Measurements from ENCODE around the gene TPCN2. TPM values are rescaled to one million over a fixed set of nuclear protein-coding genes. Genes with fewer than 3 reads are reported as not detected.

Gene TPCN2
- total and polyA plus RNA-seq, 9 of the 15 experiments (the other 6 are each of a cell fraction or from before 2014, with no cell fraction given) = 0.66 to 10.2 (median 4.6) TPM

DNA sequence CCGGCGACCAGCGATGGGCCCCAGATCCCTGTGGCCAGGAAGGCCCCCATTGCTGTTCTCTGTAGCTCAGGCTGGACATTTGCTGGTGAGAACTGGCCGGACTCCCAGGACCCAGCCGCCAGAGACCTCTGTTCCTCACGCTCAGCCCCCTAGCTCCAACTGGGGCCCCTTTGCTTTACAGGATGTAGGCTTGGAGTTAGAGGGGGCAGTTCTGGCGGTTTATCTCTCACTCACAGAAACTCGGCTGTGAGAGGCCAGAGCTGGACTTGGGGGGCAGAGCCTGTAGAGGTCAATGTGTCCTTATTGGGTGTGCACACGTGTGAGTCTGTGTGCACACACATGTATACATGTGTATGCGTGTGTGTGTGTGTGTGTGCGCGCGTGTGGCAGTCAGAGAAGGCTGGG, 107.5 kb downstream of the TPCN2 start (continued):
- TF ChIP-seq, protein P1, sequence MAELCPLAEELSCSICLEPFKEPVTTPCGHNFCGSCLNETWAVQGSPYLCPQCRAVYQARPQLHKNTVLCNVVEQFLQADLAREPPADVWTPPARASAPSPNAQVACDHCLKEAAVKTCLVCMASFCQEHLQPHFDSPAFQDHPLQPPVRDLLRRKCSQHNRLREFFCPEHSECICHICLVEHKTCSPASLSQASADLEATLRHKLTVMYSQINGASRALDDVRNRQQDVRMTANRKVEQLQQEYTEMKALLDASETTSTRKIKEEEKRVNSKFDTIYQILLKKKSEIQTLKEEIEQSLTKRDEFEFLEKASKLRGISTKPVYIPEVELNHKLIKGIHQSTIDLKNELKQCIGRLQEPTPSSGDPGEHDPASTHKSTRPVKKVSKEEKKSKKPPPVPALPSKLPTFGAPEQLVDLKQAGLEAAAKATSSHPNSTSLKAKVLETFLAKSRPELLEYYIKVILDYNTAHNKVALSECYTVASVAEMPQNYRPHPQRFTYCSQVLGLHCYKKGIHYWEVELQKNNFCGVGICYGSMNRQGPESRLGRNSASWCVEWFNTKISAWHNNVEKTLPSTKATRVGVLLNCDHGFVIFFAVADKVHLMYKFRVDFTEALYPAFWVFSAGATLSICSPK (IDR thresholded peaks at IDR 0.05; ENCODE audit: borderline replicate concordance) = no peak
- TF ChIP-seq NCOR1 (IDR thresholded peaks at IDR 0.05) (peak; percentile 60), PHF8 (IDR thresholded peaks at IDR 0.05; ENCODE audit: borderline replicate concordance, low read length) (no peak), NR2F6 (CRISPR knock-in tag; IDR thresholded peaks at IDR 0.05) (no peak), SRSF1 (IDR thresholded peaks at IDR 0.05; ENCODE audit: low read depth, low read length) (no peak), BHLHE40 (IDR thresholded peaks at IDR 0.05; ENCODE audit: low read length) (no peak), SNRNP70 (optimal IDR thresholded peaks at IDR 0.05; ENCODE audit: low read depth, low read length) (no peak), CCAR2 (IDR thresholded peaks at IDR 0.05; ENCODE audit: low read depth, low read length) (no peak), EGR1 (conservative IDR thresholded peaks at IDR 0.05) (no peak), ELF4 (CRISPR knock-in tag; IDR thresholded peaks at IDR 0.05) (no peak), EP300 (IDR thresholded peaks at IDR 0.05; ENCODE audit: low read length) (peak; percentile 5; the same call in 1 of the 2 replicates), EHMT2 (IDR thresholded peaks at IDR 0.05) (no peak), TBP (optimal IDR thresholded peaks at IDR 0.05; ENCODE audit: low read depth, low read length) (no peak), TEAD2 (tag; IDR thresholded peaks at IDR 0.05) (no peak), ZBTB8A (IDR thresholded peaks at IDR 0.05; ENCODE audit: partially characterized antibody) (no peak), CBX2 (IDR thresholded peaks at IDR 0.05; ENCODE audit: insufficient read depth, low read length, poor library complexity, severe bottlenecking) (no peak), CBFA2T2 (conservative IDR thresholded peaks at IDR 0.05) (peak; percentile 36)
- TF ChIP-seq, protein P2, sequence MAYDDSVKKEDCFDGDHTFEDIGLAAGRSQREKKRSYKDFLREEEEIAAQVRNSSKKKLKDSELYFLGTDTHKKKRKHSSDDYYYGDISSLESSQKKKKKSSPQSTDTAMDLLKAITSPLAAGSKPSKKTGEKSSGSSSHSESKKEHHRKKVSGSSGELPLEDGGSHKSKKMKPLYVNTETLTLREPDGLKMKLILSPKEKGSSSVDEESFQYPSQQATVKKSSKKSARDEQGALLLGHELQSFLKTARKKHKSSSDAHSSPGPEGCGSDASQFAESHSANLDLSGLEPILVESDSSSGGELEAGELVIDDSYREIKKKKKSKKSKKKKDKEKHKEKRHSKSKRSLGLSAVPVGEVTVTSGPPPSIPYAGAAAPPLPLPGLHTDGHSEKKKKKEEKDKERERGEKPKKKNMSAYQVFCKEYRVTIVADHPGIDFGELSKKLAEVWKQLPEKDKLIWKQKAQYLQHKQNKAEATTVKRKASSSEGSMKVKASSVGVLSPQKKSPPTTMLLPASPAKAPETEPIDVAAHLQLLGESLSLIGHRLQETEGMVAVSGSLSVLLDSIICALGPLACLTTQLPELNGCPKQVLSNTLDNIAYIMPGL (CRISPR knock-in tag; IDR thresholded peaks at IDR 0.05) = no peak
- TF ChIP-seq, protein P3, sequence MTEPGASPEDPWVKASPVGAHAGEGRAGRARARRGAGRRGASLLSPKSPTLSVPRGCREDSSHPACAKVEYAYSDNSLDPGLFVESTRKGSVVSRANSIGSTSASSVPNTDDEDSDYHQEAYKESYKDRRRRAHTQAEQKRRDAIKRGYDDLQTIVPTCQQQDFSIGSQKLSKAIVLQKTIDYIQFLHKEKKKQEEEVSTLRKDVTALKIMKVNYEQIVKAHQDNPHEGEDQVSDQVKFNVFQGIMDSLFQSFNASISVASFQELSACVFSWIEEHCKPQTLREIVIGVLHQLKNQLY (CRISPR knock-in tag; conservative IDR thresholded peaks at IDR 0.05) = no peak
- TF ChIP-seq, protein P4, sequence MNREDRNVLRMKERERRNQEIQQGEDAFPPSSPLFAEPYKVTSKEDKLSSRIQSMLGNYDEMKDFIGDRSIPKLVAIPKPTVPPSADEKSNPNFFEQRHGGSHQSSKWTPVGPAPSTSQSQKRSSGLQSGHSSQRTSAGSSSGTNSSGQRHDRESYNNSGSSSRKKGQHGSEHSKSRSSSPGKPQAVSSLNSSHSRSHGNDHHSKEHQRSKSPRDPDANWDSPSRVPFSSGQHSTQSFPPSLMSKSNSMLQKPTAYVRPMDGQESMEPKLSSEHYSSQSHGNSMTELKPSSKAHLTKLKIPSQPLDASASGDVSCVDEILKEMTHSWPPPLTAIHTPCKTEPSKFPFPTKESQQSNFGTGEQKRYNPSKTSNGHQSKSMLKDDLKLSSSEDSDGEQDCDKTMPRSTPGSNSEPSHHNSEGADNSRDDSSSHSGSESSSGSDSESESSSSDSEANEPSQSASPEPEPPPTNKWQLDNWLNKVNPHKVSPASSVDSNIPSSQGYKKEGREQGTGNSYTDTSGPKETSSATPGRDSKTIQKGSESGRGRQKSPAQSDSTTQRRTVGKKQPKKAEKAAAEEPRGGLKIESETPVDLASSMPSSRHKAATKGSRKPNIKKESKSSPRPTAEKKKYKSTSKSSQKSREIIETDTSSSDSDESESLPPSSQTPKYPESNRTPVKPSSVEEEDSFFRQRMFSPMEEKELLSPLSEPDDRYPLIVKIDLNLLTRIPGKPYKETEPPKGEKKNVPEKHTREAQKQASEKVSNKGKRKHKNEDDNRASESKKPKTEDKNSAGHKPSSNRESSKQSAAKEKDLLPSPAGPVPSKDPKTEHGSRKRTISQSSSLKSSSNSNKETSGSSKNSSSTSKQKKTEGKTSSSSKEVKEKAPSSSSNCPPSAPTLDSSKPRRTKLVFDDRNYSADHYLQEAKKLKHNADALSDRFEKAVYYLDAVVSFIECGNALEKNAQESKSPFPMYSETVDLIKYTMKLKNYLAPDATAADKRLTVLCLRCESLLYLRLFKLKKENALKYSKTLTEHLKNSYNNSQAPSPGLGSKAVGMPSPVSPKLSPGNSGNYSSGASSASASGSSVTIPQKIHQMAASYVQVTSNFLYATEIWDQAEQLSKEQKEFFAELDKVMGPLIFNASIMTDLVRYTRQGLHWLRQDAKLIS (CRISPR knock-in tag; IDR thresholded peaks at IDR 0.05) = no peak
- TF ChIP-seq, protein P5, sequence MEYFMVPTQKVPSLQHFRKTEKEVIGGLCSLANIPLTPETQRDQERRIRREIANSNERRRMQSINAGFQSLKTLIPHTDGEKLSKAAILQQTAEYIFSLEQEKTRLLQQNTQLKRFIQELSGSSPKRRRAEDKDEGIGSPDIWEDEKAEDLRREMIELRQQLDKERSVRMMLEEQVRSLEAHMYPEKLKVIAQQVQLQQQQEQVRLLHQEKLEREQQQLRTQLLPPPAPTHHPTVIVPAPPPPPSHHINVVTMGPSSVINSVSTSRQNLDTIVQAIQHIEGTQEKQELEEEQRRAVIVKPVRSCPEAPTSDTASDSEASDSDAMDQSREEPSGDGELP (CRISPR knock-in tag; IDR thresholded peaks at IDR 0.05; ENCODE audit: borderline replicate concordance) = peak; percentile 11; the same call in 1 of the 2 replicates

Measured in K562 (cell line).